ENCODE data around the gene ZNF593OS.

The ZNF593OS gene

DNA sequence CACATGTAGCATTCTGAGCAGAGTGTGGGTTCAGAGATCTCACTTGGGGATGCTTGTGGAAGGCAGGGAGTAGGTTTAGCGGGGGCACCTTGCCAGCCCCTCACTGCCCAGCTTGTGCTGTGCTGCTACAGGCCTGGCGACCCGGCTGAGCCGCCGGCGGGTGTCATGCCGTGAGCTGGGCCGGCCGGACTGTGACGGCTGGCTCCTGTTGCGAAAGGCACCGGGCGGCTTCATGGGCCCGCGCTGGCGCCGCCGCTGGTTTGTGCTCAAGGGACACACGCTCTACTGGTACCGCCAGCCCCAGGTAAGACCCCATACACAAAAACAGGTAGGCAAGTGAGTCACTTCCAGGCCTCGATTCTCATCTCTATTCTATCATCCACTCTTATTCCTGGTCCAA, 13.3 kb upstream of the ZNF593OS start:
- Histone ChIP-seq H3K27me3 (ENCODE audit: control insufficient read depth in 5 of 5, insufficient read depth in 4 of 5, low read length in 5 of 5) (peaks cover 0 to 3% (median 0%) of the 10 kb centered on the region in 5 donors), H3K4me3 (ENCODE audit: low read depth in 1 of 5, low read length in 5 of 5) (no peak overlapping the region), H3K27ac (ENCODE audit: low read depth, low read length) (no peak overlapping the region), H3K9ac (ENCODE audit: low read length in 5 of 5) (no peak overlapping the region), H3K36me3 (ENCODE audit: control insufficient read depth in 5 of 5, insufficient read depth in 5 of 5, low read length in 5 of 5) (no peaks in the 10 kb centered on the region), H3K9me3 (ENCODE audit: control insufficient read depth in 5 of 5, low read length in 5 of 5) (no peaks in the 10 kb centered on the region), H3K4me1 (ENCODE audit: control insufficient read depth in 5 of 5, insufficient read depth in 5 of 5, low read length in 5 of 5) (no peaks in the 10 kb centered on the region)

- Histone ChIP-seq H3K9me3 (ENCODE audit: control insufficient read depth in 5 of 5, low read length in 5 of 5) (no peaks in the 10 kb centered on the region), H3K36me3 (ENCODE audit: control insufficient read depth in 5 of 5, insufficient read depth in 5 of 5, low read length in 5 of 5) (no peaks in the 10 kb centered on the region), H3K4me1 (ENCODE audit: control insufficient read depth in 5 of 5, insufficient read depth in 5 of 5, low read length in 5 of 5) (no peaks in the 10 kb centered on the region), H3K4me3 (ENCODE audit: low read depth in 1 of 5, low read length in 5 of 5) (no peak overlapping the region), H3K9ac (ENCODE audit: low read length in 5 of 5) (no peak overlapping the region), H3K27me3 (ENCODE audit: control insufficient read depth in 5 of 5, insufficient read depth in 4 of 5, low read length in 5 of 5) (peaks cover 0 to 3% (median 0%) of the 10 kb centered on the region in 5 donors), H3K27ac (ENCODE audit: low read depth, low read length) (no peak overlapping the region)
Observed at GRCh38 chr1:26184086-26184485, 12.5 kb upstream of the ZNF593OS start.

- no peak overlapping the region for H3K9ac ChIP-seq (ENCODE audit: low read length in 5 of 5)
- H3K9me3 ChIP-seq (ENCODE audit: control insufficient read depth in 5 of 5, low read length in 5 of 5), result no peaks in the 10 kb centered on the region
- H3K4me3 ChIP-seq (ENCODE audit: low read depth in 1 of 5, low read length in 5 of 5), result no peak overlapping the region
- H3K36me3 ChIP-seq (ENCODE audit: control insufficient read depth in 5 of 5, insufficient read depth in 5 of 5, low read length in 5 of 5), result no peaks in the 10 kb centered on the region
- peaks cover 0 to 2% (median 0%) of the 10 kb centered on the region in 5 donors for H3K27me3 ChIP-seq (ENCODE audit: control insufficient read depth in 5 of 5, insufficient read depth in 4 of 5, low read length in 5 of 5)
- H3K4me1 ChIP-seq (ENCODE audit: control insufficient read depth in 5 of 5, insufficient read depth in 5 of 5, low read length in 5 of 5), result no peaks in the 10 kb centered on the region
- H3K27ac ChIP-seq (ENCODE audit: low read depth, low read length), result no peak overlapping the region
Observed at GRCh38 chr1:26182383-26182696, 10.7 kb upstream of the ZNF593OS start.

DNA sequence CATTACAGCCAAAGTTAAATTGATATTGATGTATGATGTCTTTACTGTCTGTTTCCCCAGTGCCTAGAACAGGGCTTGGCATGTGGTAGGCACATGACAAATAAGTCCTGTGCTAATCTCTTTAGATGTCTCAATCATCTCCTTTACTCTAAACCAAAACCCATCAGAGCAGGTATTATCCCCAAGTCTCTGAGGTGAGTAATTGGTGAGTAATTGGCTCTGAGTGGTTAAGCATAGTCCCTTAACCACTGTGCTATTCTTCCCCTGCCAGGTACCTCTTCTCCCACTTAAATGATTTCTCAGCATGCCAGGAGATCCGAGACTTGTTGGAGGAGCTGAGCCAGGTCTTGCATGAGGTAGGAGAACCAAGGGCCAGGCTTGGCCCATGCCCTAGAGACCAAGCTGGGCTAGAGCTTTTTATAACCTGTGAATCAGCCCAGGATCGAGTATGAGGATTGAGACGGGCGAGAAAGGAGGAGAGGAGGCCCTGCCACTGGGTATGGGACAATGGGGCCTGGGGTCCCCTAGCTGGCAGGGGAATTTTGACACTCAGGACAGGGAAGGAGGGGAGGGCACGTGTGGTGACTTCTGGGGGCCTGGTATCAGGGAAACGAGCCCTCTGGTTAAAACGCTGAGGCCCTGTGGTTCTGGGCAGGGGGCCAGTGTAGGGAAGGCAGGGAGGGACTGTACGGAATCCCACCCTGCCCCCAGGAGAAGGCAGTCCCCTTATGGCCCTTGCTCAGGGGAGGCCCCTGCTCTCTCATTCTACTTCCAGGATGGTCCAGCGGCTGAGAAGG, 10.2 kb upstream of the ZNF593OS start:
- no peaks in the 10 kb centered on the region for H3K36me3 ChIP-seq (ENCODE audit: control insufficient read depth in 5 of 5, insufficient read depth in 5 of 5, low read length in 5 of 5)
- H3K4me1 ChIP-seq (ENCODE audit: control insufficient read depth in 5 of 5, insufficient read depth in 5 of 5, low read length in 5 of 5), result no peaks in the 10 kb centered on the region
- H3K9ac ChIP-seq (ENCODE audit: low read length in 5 of 5), result no peak overlapping the region
- H3K27ac ChIP-seq (ENCODE audit: low read depth, low read length), result no peak overlapping the region
- H3K4me3 ChIP-seq (ENCODE audit: low read depth in 1 of 5, low read length in 5 of 5), result no peak overlapping the region
- no peaks in the 10 kb centered on the region for H3K9me3 ChIP-seq (ENCODE audit: control insufficient read depth in 5 of 5, low read length in 5 of 5)
- H3K27me3 ChIP-seq (ENCODE audit: control insufficient read depth in 5 of 5, insufficient read depth in 4 of 5, low read length in 5 of 5), result peaks cover 0 to 5% (median 0%) of the 10 kb centered on the region in 5 donors

DNA sequence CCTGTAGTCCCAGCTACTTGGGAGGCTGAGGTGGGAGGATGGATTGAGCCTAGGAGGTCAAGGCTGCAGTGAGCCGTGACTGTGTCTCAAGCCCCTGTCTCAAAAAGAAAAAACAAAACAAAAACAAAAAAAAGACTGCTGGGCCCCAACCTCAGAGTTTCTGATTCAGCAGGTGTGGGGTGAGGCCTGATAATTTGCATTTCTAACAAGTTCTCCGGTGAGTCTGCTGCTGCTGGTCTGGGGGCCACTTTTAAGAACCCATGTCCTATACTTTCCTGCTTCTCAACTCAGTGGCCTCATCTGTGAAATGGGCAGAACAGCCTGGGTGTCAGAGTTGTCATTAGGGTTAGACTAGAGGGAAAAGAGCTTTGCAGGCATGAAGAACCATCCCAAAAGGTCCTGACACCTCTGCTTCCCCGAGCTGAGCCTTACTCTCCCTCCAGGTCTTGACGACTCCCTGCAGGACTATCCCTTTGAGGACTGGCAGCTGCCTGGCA, 8.4 kb upstream of the ZNF593OS start:
- no peak overlapping the region for H3K4me3 ChIP-seq (ENCODE audit: low read depth in 1 of 5, low read length in 5 of 5)
- no peaks in the 10 kb centered on the region for H3K4me1 ChIP-seq (ENCODE audit: control insufficient read depth in 5 of 5, insufficient read depth in 5 of 5, low read length in 5 of 5)
- peaks cover 0 to 5% (median 0%) of the 10 kb centered on the region in 5 donors for H3K27me3 ChIP-seq (ENCODE audit: control insufficient read depth in 5 of 5, insufficient read depth in 4 of 5, low read length in 5 of 5)
- no peaks in the 10 kb centered on the region for H3K9me3 ChIP-seq (ENCODE audit: control insufficient read depth in 5 of 5, low read length in 5 of 5)
- no peaks in the 10 kb centered on the region for H3K36me3 ChIP-seq (ENCODE audit: control insufficient read depth in 5 of 5, insufficient read depth in 5 of 5, low read length in 5 of 5)
- H3K27ac ChIP-seq (ENCODE audit: low read depth, low read length), result no peak overlapping the region
- H3K9ac ChIP-seq (ENCODE audit: low read length in 5 of 5), result no peak overlapping the region

DNA sequence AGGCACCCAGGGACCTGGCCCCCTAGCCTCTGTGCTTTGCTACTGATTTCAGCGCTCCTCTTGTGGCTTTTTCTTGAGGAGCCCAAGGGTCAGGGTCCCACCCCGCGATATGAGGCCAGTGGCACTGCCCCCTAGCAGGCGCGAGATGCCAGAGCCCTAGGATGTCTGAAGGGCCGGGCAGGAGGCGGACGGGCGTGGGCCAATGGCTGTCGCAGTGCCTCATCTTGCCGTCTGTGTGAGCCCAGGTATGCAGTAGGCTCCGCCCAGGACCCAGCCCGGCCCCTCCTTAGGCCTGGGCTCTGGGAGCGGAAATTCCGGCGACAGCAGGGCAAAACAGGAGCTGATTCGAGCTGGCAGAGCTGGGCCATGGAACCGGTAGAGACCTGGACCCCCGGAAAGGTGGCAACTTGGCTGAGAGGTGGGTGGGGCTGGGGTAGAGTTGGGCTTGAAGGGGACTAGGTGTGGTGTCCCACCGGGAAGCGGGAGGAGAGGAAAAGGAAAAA, 5.6 kb upstream of the ZNF593OS start, which contains the start of gene CNKSR1:
Gene CNKSR1, plus strand, starts transcription at position 310 of the 503 bp plus-strand sequence. Its CDS starts 57 bp downstream, at position 367.
- H3K9ac ChIP-seq (ENCODE audit: low read length in 5 of 5), result no peak within 1 kb of the TSS
- H3K4me3 ChIP-seq (ENCODE audit: low read depth in 1 of 5, low read length in 5 of 5), result no peak within 1 kb of the TSS
- no peaks in the 10 kb centered on the region for H3K9me3 ChIP-seq (ENCODE audit: control insufficient read depth in 5 of 5, low read length in 5 of 5)

DNA sequence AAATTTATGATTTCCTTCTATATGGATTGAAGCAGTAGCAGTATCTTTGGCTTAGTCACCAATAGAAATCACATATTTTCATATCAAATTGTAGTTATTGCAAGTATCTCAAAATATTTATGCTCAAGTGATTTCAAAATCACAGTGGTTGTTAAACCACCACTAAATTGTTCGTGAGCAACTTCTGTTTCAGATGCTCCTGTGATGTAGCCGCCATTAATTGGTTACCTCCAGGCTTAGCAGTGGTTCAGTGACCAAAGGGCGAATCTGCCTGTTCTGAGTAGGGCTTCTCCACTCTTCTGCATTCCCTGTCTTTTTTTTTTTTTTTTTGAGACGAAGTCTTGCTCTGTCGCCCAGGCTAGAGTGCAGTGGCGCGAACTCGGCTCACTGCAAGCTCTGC, 3.7 kb upstream of the ZNF593OS start:
- Histone ChIP-seq H3K27ac (ENCODE audit: low read depth, low read length) (no peak overlapping the region), H3K27me3 (ENCODE audit: control insufficient read depth in 5 of 5, insufficient read depth in 4 of 5, low read length in 5 of 5) (peaks cover 0 to 5% (median 0%) of the 10 kb centered on the region in 5 donors), H3K9ac (ENCODE audit: low read length in 5 of 5) (no peak overlapping the region), H3K4me1 (ENCODE audit: control insufficient read depth in 5 of 5, insufficient read depth in 5 of 5, low read length in 5 of 5) (peaks cover 2 to 10% (median 6%) of the 10 kb centered on the region in 5 donors), H3K36me3 (ENCODE audit: control insufficient read depth in 5 of 5, insufficient read depth in 5 of 5, low read length in 5 of 5) (peaks cover 0 to 5% (median 0%) of the 10 kb centered on the region in 5 donors), H3K4me3 (ENCODE audit: low read depth in 1 of 5, low read length in 5 of 5) (no peak overlapping the region), H3K9me3 (ENCODE audit: control insufficient read depth in 5 of 5, low read length in 5 of 5) (no peaks in the 10 kb centered on the region)

More for the DNA sequence above, 5.6 kb upstream of the ZNF593OS start, which contains the start of gene CNKSR1:
- Histone ChIP-seq H3K27me3 (ENCODE audit: control insufficient read depth in 5 of 5, insufficient read depth in 4 of 5, low read length in 5 of 5) (peaks cover 0 to 5% (median 0%) of the 10 kb centered on the region in 5 donors), H3K27ac (ENCODE audit: low read depth, low read length) (no peak within 1 kb of the TSS), H3K4me1 (ENCODE audit: control insufficient read depth in 5 of 5, insufficient read depth in 5 of 5, low read length in 5 of 5) (no peaks in the 10 kb centered on the region), H3K36me3 (ENCODE audit: control insufficient read depth in 5 of 5, insufficient read depth in 5 of 5, low read length in 5 of 5) (no peaks in the 10 kb centered on the region)

GRCh38 chr1:26170472-26170821, 1.2 kb downstream of the ZNF593OS start:
- H3K27ac ChIP-seq (ENCODE audit: low read depth, low read length), result no peak overlapping the region

GRCh38 chr1:26169669-26170471, 1.8 kb downstream of the ZNF593OS start, which contains the start of gene ZNF593:
Gene ZNF593 (plus strand): TSS chr1:26169908. CDS start chr1:26169984, 76 bp downstream.
- Histone ChIP-seq H3K9me3 (ENCODE audit: control insufficient read depth in 5 of 5, low read length in 5 of 5) (no peaks in the 10 kb centered on the region), H3K9ac (ENCODE audit: low read length in 5 of 5) (peak within 1 kb of the TSS; percentile 76 to 95 (median 84)), H3K4me1 (ENCODE audit: control insufficient read depth in 5 of 5, insufficient read depth in 5 of 5, low read length in 5 of 5) (peaks cover 2 to 21% (median 18%) of the 10 kb centered on the region in 5 donors), H3K4me3 (ENCODE audit: low read depth in 1 of 5, low read length in 5 of 5) (peak within 1 kb of the TSS; percentile 75 to 91 (median 89)), H3K36me3 (ENCODE audit: control insufficient read depth in 5 of 5, insufficient read depth in 5 of 5, low read length in 5 of 5) (peaks cover 0 to 5% (median 0%) of the 10 kb centered on the region in 5 donors), H3K27me3 (ENCODE audit: control insufficient read depth in 5 of 5, insufficient read depth in 4 of 5, low read length in 5 of 5) (no peaks in the 10 kb centered on the region), H3K27ac (ENCODE audit: low read depth, low read length) (peak within 1 kb of the TSS; percentile 30)

More at GRCh38 chr1:26170472-26170821, 1.2 kb downstream of the ZNF593OS start:
- no peaks in the 10 kb centered on the region for H3K9me3 ChIP-seq (ENCODE audit: control insufficient read depth in 5 of 5, low read length in 5 of 5)
- peak overlapping the region; percentile 76 to 95 (median 84) for H3K9ac ChIP-seq (ENCODE audit: low read length in 5 of 5)
- peaks cover 0 to 5% (median 0%) of the 10 kb centered on the region in 5 donors for H3K36me3 ChIP-seq (ENCODE audit: control insufficient read depth in 5 of 5, insufficient read depth in 5 of 5, low read length in 5 of 5)
- peaks cover 2 to 21% (median 18%) of the 10 kb centered on the region in 5 donors for H3K4me1 ChIP-seq (ENCODE audit: control insufficient read depth in 5 of 5, insufficient read depth in 5 of 5, low read length in 5 of 5)
- peak overlapping the region; percentile 75 to 91 (median 89) for H3K4me3 ChIP-seq (ENCODE audit: low read depth in 1 of 5, low read length in 5 of 5)
- H3K27me3 ChIP-seq (ENCODE audit: control insufficient read depth in 5 of 5, insufficient read depth in 4 of 5, low read length in 5 of 5), result no peaks in the 10 kb centered on the region

Data from subcutaneous abdominal adipose tissue (tissue), 5 donors.